Stromal cell of bone marrow (primary cell): Measurements from ENCODE around the gene PARP2.
"Not testable (repeated sequence)": the region's sequence is repeated elsewhere in the genome, so short reads cannot be mapped to it uniquely, and the experiment has no call there.

ENCODE experiments used
- DNase-seq: peaks from one replicate; pipeline ENCODE4 v3.0.0-alpha.2; 2012; ENCODE audit warnings: low read depth

PARP2 gene

DNA sequence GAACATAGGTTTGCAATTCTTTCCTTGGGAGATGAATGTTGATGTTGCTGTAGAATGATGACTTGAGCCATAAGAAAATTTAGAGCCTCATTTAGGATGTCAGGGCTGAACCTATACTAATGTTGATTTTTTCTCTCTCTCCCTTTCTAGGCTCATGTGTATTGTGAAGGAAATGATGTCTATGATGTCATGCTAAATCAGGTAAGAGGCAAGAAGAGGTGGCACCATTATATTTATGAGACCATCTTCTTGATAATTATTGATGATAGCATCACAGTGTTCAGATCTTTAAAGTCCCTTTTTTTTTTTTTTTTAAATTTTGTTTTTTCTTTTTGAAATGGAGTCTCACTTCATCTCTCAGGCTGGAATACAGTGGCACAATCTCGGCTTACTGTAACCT, 3.3 kb downstream of the PARP2 start:
- no peak for DNase-seq

DNA sequence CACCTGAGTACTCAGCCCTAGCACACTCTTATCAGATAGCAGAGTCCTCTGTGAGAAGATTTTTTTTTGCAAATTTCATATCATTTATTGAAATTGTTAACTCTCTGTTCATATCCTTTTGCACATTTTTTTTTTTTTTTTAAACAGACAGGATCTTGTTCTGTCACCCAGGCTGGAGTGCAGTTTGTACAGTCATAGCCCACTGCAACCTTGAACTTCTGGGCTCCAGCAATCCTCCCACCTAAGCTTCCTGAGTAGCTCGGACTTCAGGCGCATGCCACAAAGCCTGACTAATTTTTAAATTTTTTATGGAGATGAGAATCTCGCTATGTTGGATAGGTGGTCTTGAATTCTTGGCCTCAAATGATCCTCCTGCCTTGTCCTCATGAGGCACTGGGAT, 4.3 kb downstream of the PARP2 start:
- no peak for DNase-seq

DNA sequence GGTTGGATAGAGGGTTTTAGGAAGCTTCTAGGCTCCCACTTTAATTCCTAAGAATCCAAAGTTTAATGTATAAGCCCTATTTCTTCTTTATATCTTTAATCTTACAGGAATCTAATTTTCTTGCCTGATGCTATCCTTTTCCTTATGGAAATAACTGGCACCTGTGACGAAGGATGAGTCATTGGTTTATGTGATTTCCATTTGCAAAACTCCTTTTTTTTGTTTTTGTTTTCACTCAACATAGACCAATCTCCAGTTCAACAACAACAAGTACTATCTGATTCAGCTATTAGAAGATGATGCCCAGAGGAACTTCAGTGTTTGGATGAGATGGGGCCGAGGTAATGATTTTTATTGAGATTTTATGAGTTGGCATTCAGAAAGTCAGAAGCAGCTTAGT, 6.8 kb downstream of the PARP2 start:
- no peak for DNase-seq

DNA sequence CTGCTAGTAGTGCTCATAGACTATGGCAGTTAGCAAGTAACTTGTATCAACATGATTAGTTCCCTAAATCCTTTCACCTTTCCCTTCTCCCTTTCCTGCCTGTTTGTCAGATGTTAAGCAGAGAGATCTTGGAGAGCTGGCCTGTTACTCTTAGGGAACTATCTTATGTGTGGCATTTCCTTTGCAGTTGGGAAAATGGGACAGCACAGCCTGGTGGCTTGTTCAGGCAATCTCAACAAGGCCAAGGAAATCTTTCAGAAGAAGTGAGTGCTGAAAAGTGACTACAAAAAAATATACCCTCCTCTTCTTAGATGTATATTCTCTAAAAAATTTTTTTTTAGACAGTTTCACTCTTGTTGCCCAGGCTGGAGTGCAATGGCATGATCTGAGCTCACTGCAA, 7.4 kb downstream of the PARP2 start:
- no peak for DNase-seq

DNA sequence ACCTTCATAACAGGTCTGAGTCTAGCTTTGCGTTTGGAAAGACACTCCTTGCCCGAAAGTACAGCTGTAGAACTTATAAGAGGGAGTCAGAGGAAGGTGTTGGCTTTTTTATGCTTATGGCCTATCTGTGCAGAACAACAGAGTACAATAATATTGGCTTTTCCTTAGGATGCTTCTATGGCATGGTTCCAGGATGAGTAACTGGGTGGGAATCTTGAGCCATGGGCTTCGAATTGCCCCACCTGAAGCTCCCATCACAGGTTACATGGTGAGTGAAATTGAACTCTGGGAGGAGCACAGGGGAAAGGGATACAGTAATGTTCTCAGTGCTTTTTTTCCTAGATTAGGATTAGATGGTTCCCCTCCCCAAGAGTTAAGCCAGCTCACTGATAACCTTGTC, 13.0 kb downstream of the PARP2 start:
- no peak for DNase-seq

DNA sequence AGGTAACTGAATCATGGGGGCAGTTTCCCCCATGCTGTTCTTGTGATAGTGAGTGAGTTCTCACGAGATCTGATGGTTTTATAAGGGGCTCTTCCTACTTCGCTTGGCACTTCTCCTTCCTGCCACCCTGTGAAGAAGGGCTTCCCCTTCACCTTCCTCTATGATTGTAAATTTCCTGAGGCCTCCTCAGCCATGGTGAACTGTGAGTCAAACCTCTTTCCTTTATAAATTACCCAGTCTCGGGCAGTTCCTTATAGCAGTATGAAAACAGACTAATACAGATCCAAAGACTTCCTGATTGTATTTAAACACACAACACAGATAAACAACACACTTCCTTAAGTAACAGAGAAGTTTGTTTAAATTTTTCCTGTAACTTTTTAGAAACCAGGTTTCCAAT, 15.0 kb downstream of the PARP2 start:
- DNase-seq: not testable (repeated sequence)

DNA sequence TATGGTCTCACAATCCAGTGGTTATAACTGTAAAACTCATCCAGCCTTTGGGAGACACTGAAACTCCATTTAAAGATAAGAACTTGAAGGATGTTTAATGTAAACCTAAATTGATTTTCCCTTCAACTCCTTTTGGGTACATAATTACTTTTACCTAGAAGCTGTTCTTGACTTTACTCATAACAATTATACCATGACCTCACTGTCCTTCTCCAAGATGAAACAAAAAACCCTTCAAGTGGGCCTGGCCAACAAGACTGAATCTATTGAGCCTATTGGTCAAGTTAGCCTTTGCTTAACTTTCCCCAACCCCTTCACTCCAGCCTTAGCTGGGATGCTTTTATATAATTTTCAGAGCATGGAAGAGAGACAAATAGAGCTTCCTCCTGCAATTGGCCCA, 22.5 kb downstream of the PARP2 start:
- no peak for DNase-seq

DNA sequence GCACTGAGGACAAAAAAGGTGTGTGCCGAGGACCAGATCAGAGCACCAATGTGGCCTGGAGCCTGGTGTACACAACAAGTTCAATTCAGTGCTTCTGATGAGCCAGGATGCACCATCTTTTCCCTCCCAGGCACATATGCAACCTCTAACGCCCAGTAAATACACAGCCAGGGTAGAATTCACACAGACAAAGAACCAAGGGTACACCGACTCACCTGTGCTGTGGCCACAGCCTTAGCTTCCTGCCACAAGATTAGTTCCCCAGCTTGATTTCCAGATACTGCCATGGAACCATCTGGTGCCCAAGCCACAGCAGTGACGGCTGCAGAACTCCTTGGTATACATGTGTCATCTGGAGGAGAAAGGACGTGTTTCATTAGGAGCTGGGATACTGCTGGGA, 29.4 kb downstream of the PARP2 start:
- no peak for DNase-seq

DNA sequence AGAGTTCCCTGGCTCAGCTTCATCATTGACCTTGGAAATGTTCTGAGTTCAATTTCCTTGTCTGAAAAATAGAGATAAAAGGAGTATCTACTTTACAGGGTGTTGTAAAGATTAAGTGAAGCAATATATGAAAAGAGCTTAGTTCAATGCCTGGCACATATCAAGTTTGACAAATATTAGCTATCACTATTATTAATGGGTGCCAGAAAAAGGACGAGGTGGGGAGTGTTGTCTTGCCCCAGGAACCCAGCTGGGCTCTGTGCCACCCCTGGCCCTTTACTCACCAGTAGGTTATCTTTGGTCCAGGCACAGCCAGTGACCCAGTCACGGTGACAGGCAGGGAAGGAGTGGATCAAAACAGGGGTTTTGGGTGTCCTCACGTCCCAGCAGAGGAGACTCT, 32.0 kb downstream of the PARP2 start:
- no peak for DNase-seq

DNA sequence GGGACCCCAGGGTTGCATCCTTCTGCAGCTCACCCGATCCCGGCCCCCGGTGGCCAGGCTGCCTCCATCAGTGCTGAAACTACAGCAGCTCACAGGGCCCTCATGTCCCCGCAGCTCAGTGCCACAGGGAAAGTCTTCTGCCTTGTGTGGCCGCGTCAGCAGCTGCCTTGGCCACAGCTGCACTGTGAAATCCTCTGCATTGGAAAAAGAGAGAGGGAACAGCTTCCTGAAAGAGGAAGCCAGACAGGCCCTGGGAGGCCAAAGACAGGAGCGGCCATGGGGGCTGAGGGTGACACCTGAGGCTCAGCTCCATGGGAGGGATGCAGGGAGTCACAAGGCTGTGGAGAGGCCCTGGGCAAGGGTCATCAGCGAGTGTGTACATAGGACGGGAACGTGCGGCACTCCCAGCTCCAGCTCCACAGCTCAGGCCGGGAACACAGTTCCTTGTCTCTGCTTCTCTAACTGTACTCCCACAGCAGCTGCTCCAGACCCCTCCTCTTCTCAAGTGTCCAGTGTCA, 32.7 kb downstream of the PARP2 start:
- DNase-seq: no peak

DNA sequence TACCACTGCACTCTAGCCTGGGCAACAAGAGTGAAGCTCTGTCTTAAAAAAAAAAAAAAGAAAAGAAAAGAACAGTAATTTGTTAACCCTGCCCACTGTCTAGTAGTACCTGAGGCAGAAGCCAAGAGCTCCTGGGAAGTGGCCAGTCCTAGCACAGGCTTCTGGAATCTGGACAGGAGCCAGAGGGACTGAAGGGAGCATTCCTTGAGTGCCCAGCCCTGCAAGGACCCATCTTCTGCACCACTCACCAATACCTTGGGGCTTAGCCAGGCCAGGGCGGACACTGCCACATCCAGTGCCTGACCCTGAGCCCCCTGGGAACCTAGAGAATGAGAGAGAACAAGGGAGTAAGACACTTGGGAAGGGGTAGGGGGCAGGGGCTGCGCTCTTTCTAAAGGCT, 33.7 kb downstream of the PARP2 start:
- no peak for DNase-seq

DNA sequence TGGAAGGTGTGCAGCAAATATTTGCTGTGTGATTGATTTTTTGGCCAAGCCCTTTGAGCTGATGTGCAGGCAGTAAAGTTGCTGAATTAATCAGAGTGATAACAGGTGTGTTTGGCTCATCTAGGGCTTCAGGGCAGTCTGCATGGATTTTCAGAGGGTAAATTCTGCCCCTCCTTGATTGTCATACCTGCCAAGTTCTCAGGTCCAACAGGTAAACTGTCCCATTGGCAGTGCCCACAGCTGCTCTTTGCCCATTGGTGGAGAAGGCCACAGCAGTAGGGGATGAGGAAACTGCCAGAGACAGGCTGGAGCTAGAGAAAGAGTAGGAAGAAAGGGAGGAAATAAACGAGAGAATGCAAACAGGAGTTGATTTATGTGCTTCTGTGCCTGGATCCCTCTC, 36.3 kb downstream of the PARP2 start:
- DNase-seq: no peak

DNA sequence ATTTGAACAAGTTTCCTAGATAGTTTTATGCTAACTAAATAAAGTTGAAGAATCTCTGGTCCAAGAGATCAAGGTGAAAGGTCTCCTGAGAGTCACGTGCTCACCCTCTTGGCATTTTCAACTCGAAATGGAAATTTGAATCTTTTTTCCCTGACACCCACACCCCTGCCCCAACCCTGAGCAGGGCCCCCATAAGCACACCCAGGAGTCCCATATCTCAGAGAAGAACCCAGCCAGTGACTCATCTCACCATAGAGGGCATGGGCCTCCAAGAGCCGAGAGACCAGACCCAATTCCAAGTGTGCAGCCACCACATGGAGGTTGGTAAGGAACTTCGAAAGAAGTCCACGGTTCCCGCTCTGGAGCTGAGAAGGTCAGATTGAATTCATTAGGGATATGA, 37.2 kb downstream of the PARP2 start:
- no peak for DNase-seq

DNA sequence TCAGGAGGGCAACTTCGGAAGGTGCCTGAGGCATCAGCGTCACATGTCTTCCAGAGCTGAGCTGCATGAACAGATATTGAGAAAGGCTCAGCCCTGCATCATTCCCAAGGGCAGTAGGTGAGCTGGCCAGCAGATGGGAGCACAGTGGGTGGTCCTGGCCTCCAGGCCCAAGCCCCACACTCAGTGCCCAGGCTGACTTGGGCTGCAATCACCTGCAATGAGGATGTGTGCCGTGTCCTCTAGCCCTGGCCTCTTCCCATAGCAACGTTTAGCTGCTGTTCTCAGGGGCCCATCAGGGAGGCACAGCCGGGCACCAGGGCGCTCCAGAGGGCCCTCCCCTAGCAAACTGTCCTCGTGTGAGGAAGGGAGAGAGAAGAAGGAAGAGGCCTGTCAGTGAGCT, 37.9 kb downstream of the PARP2 start:
- no peak for DNase-seq

DNA sequence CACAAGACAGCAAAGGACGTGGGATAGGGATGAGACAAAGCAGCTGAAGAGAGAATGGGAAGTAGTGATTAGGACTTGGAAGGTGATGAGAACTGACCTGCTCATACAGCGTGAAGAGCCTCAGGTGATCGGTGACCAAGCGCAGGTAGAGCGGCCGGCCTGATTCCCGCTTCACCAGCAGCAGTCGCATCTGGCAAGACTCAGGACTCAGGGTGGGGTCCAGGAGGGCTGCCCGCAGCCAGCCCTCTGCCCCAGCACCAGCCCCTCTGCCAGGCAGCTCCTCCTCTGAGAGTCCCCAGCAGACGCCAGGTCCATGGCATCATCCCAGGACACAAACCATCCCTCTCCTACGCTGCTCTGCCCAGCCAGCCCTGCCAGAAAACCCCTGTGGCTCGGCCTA, 39.1 kb downstream of the PARP2 start:
- DNase-seq: no peak

DNA sequence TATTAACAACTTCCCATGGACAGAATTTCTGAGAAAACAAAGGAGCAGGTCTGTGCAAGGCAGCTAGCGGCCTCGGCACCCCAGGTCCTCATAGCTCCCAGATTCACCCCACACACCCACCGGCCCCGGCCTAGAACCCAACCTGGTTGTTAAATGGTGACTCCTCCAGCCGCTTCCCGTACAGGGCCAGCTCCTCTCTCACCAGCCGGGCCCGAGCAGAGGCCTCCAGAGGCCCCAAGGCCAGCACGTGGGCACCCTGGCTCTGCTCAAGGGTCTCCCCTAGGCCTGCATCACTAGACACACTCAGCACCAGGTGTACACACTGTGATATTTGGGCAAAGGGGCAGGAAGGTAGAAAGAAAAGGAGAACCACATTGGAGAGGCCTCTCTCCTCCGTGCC, 39.6 kb downstream of the PARP2 start:
- no peak for DNase-seq

DNA sequence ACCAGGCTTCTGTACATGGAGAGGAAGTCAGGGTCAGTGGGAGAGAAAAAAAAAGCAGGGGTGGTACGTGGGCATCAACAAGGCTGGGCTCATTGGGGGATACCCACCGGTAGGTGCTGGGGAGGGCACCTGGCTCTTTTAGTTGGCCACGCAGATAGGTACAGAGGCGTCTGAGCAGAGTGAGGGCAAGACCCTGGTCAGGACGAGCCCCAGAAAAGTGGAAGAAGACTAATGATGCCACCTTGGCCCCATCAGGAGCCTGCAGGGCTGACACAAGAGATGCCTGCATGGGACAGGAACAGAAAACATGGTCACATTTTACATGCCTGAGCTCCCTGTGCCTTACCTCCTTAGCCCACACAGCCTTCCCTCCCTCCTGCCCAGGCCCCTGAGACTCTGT, 40.2 kb downstream of the PARP2 start:
- DNase-seq: no peak

DNA sequence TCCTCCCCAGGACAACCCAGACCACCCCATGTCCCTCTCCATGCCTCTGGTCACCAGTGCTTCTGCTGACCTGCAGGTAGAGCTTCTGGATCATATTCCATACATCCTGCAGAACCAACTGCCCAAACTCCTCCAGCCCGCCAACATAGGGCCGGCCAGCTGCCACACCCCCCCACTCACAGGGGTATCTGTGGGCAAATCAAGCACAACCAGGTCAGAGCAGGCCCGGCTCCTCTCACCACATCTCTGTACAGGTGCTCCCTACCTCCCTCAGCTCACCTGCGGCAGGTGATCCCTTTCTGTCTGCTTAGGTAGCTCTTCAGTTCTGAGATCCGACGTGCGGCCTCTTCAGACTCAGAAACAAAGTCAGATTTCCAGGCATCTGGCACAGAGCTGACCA, 40.9 kb downstream of the PARP2 start:
- DNase-seq: no peak

DNA sequence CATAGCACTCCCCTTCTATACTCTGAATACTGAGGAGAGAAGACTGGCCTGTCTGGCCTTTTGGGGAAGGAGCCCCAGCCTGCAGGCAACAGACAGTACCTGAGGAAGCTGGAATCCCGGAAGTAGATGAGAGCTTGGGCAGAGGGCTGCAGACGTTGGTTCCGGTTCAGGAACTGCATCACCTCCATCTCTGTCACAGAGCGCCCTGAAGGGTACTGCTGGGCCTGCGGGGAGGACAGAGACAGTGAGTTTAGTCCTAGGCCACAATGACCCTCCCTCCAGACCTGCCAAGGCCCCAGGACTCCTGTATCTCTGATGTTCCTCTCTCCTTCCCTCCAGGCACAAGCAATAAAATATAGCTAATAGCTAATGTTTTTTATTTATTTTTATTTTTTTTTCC, 41.5 kb downstream of the PARP2 start:
- DNase-seq: no peak

DNA sequence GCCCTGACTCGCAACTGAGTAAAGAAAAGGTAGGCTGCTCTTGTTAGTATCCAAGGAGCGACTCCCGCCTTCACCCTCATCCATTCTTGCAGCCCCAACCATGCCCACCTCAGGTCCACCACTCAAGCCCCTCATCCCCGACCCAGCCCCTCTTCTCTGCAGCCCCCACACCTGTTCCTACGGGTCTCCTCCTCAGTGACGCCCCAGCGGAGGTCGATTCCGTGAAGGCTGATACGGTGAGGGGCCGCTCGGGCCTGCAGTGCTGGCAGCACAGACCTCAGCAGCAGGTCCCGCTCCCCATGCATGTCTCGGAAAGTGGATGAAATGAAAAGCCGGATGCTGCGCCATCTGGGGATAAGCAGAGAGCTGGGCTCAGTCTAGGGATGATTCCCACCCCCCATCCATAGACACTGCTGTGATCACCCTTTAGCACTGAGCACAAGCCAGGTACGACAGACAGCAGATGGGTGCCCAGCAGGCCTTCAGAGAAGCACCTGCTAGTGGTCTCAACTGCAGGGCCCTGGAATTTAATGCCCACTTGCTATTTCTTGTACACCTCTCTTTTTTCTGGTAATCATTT, 42.9 kb downstream of the PARP2 start:
- no peak for DNase-seq

DNA sequence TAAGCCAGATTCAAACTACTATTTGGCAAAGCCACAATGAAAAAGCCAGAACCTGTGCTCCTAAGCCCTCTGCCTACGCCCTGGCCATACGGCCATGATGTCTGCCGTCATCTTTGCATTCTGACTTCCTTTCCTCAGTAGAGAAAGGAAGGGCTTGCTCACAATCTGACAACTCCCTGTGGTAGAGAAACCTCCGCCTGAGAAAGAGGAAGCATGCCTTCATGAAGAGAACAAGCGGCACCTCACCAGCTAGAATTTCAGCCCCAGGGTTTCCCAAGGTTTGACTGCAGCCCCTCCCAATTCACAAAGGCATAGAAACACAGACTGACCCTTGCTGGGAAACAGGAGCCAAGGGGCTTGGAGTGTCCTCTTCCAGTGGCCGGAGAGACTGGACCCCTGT, 44.1 kb downstream of the PARP2 start:
- no peak for DNase-seq

DNA sequence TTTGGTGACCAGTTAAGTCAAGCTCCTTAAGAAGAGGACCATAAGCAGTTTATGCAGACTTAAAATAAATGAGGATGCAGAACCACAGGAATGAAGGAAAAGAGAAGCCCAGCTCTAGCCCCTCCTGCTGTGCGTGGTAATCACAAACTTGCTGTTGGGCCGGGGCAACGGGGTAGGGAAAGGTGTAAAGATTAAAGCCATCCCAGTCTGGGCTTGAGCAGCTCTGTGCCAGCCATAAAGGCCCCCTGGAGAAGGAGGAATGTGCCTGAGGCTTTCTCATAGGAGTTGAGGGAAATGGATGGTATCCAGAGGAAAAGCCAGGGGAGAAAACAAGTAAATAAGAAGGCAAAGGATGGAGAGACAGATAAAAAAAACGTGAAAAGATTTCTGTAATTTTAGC, 44.7 kb downstream of the PARP2 start:
- no peak for DNase-seq

DNA sequence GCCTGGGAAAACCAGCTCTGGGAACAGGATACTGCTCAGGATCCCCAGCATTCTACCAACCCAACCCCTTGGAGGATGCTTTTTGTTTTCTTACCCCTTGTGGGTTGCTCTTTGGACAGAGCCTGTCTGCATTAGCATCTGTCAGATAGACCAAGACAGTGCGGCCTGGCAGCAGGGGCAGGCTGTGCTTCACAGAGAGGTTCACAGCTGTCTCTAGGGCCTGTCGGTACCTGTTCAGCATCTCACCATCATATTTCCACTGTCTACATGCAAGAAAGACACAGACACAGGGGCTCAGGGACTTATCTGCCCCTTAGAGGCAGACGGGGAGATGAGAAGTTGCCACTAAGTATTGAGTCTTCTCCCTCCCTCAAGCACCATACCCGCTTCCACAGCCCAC, 48.1 kb downstream of the PARP2 start:
- DNase-seq: no peak

DNA sequence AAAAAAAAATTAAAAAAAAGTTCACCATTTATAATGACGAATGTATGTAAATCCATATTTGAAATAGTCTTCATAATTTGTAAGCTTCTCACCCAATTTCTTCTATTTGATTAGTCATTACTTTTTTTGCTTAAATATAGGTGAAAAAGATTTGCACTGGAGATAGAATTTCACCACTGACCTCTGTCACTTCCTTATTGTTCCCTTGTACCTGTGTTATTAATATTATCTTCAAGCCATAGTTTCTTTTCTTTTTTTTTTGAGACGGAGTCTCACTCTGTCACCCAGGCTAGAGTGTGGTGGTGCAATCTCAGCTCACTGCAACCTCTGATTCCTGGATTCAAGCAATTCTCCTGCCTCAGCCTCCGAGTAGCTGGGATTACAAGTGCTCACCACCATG, 54.1 kb downstream of the PARP2 start:
- no peak for DNase-seq

DNA sequence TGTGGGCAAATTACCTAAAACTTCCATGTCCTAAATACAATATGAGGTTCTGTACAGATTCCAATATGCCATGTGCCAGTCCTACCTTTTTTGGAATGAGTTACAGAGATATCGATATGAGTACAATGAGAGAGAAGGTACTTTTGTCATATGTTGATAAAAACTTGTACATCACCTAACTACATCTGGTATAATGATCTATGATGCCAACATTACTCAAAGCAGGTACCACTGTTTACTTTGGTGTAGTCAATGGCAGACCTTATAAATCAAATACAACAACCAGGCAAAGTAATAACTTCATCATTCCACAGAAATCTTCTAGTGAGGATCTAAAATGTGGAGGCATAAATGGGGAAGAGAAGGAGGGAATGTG, 57.1 kb downstream of the PARP2 start:
- no peak for DNase-seq
